ENCODE results near the gene ATXN10.

ATXN10 gene

GRCh38 chr22:45879552-45879949, 207.9 kb downstream of the ATXN10 start:
- Histone ChIP-seq H3K9me3 (ENCODE audit: low read length) (no peaks in the 10 kb centered on the region), H3K4me3 (ENCODE audit: low read depth in 1 of 2, low read length in 2 of 2) (no peak overlapping the region), H3K36me3 (ENCODE audit: insufficient read depth, low read length) (no peaks in the 10 kb centered on the region), H3K9ac (ENCODE audit: low read length) (no peak overlapping the region), H3K27me3 (ENCODE audit: control insufficient read depth in 1 of 2, insufficient read depth in 2 of 2, low read length in 2 of 2) (peaks cover 4 to 53% of the 10 kb centered on the region in 2 donors), H3K27ac (ENCODE audit: low read depth, low read length) (no peak overlapping the region), H3K4me1 (ENCODE audit: insufficient read depth, low read length) (no peaks in the 10 kb centered on the region)

- peaks cover 4 to 56% of the 10 kb centered on the region in 2 donors for H3K27me3 ChIP-seq (ENCODE audit: control insufficient read depth in 1 of 2, insufficient read depth in 2 of 2, low read length in 2 of 2)
- H3K36me3 ChIP-seq (ENCODE audit: insufficient read depth, low read length): no peaks in the 10 kb centered on the region
- no peaks in the 10 kb centered on the region for H3K4me1 ChIP-seq (ENCODE audit: insufficient read depth, low read length)
- H3K27ac ChIP-seq (ENCODE audit: low read depth, low read length): no peak overlapping the region
- H3K4me3 ChIP-seq (ENCODE audit: low read depth in 1 of 2, low read length in 2 of 2): no peak overlapping the region
- H3K9ac ChIP-seq (ENCODE audit: low read length): no peak overlapping the region
- H3K9me3 ChIP-seq (ENCODE audit: low read length): no peaks in the 10 kb centered on the region
These were observed 208.6 kb downstream of the ATXN10 start for GRCh38 chr22:45880091-45880715.

GRCh38 chr22:45880716-45881523, 209.3 kb downstream of the ATXN10 start:
- Histone ChIP-seq H3K4me3 (ENCODE audit: low read depth in 1 of 2, low read length in 2 of 2) (no peak overlapping the region), H3K4me1 (ENCODE audit: insufficient read depth, low read length) (no peaks in the 10 kb centered on the region), H3K9me3 (ENCODE audit: low read length) (no peaks in the 10 kb centered on the region), H3K27me3 (ENCODE audit: control insufficient read depth in 1 of 2, insufficient read depth in 2 of 2, low read length in 2 of 2) (peaks cover 4 to 60% of the 10 kb centered on the region in 2 donors), H3K36me3 (ENCODE audit: insufficient read depth, low read length) (no peaks in the 10 kb centered on the region), H3K9ac (ENCODE audit: low read length) (no peak overlapping the region), H3K27ac (ENCODE audit: low read depth, low read length) (no peak overlapping the region)

- Histone ChIP-seq H3K9me3 (ENCODE audit: low read length) (no peaks in the 10 kb centered on the region), H3K27me3 (ENCODE audit: control insufficient read depth in 1 of 2, insufficient read depth in 2 of 2, low read length in 2 of 2) (peaks cover 4 to 59% of the 10 kb centered on the region in 2 donors), H3K27ac (ENCODE audit: low read depth, low read length) (no peak overlapping the region), H3K4me3 (ENCODE audit: low read depth in 1 of 2, low read length in 2 of 2) (no peak overlapping the region), H3K4me1 (ENCODE audit: insufficient read depth, low read length) (no peaks in the 10 kb centered on the region), H3K36me3 (ENCODE audit: insufficient read depth, low read length) (no peaks in the 10 kb centered on the region), H3K9ac (ENCODE audit: low read length) (no peak overlapping the region)
These were observed 209.9 kb downstream of the ATXN10 start for GRCh38 chr22:45881524-45881875.

- Histone ChIP-seq H3K27me3 (ENCODE audit: control insufficient read depth in 1 of 2, insufficient read depth in 2 of 2, low read length in 2 of 2) (peaks cover 4 to 43% of the 10 kb centered on the region in 2 donors), H3K4me1 (ENCODE audit: insufficient read depth, low read length) (no peaks in the 10 kb centered on the region), H3K27ac (ENCODE audit: low read depth, low read length) (no peak overlapping the region), H3K4me3 (ENCODE audit: low read depth in 1 of 2, low read length in 2 of 2) (no peak overlapping the region), H3K36me3 (ENCODE audit: insufficient read depth, low read length) (no peaks in the 10 kb centered on the region), H3K9ac (ENCODE audit: low read length) (no peak overlapping the region), H3K9me3 (ENCODE audit: low read length) (no peaks in the 10 kb centered on the region)
These were observed 211.5 kb downstream of the ATXN10 start for GRCh38 chr22:45882881-45883810.

GRCh38 chr22:45883811-45884170, 212.2 kb downstream of the ATXN10 start:
- H3K9ac ChIP-seq (ENCODE audit: low read length): no peak overlapping the region
- no peaks in the 10 kb centered on the region for H3K9me3 ChIP-seq (ENCODE audit: low read length)
- H3K4me3 ChIP-seq (ENCODE audit: low read depth in 1 of 2, low read length in 2 of 2): no peak overlapping the region
- peaks cover 4 to 39% of the 10 kb centered on the region in 2 donors for H3K27me3 ChIP-seq (ENCODE audit: control insufficient read depth in 1 of 2, insufficient read depth in 2 of 2, low read length in 2 of 2)
- no peaks in the 10 kb centered on the region for H3K4me1 ChIP-seq (ENCODE audit: insufficient read depth, low read length)
- no peaks in the 10 kb centered on the region for H3K36me3 ChIP-seq (ENCODE audit: insufficient read depth, low read length)
- H3K27ac ChIP-seq (ENCODE audit: low read depth, low read length): no peak overlapping the region

- peaks cover 4 to 43% of the 10 kb centered on the region in 2 donors for H3K27me3 ChIP-seq (ENCODE audit: control insufficient read depth in 1 of 2, insufficient read depth in 2 of 2, low read length in 2 of 2)
- H3K36me3 ChIP-seq (ENCODE audit: insufficient read depth, low read length): no peaks in the 10 kb centered on the region
- H3K4me3 ChIP-seq (ENCODE audit: low read depth in 1 of 2, low read length in 2 of 2): no peak overlapping the region
- no peak overlapping the region for H3K27ac ChIP-seq (ENCODE audit: low read depth, low read length)
- H3K4me1 ChIP-seq (ENCODE audit: insufficient read depth, low read length): no peaks in the 10 kb centered on the region
- H3K9ac ChIP-seq (ENCODE audit: low read length): no peak overlapping the region
- H3K9me3 ChIP-seq (ENCODE audit: low read length): no peaks in the 10 kb centered on the region
These were observed 212.8 kb downstream of the ATXN10 start for GRCh38 chr22:45884201-45885062.

GRCh38 chr22:45885171-45885840, 213.7 kb downstream of the ATXN10 start:
- Histone ChIP-seq H3K36me3 (ENCODE audit: insufficient read depth, low read length) (no peaks in the 10 kb centered on the region), H3K4me1 (ENCODE audit: insufficient read depth, low read length) (no peaks in the 10 kb centered on the region), H3K9ac (ENCODE audit: low read length) (no peak overlapping the region), H3K27me3 (ENCODE audit: control insufficient read depth in 1 of 2, insufficient read depth in 2 of 2, low read length in 2 of 2) (peaks cover 4 to 48% of the 10 kb centered on the region in 2 donors), H3K4me3 (ENCODE audit: low read depth in 1 of 2, low read length in 2 of 2) (no peak overlapping the region), H3K27ac (ENCODE audit: low read depth, low read length) (no peak overlapping the region), H3K9me3 (ENCODE audit: low read length) (no peaks in the 10 kb centered on the region)

GRCh38 chr22:45885941-45886395, 214.3 kb downstream of the ATXN10 start:
- Histone ChIP-seq H3K4me3 (ENCODE audit: low read depth in 1 of 2, low read length in 2 of 2) (no peak overlapping the region), H3K27ac (ENCODE audit: low read depth, low read length) (no peak overlapping the region), H3K9me3 (ENCODE audit: low read length) (no peaks in the 10 kb centered on the region), H3K27me3 (ENCODE audit: control insufficient read depth in 1 of 2, insufficient read depth in 2 of 2, low read length in 2 of 2) (peaks cover 4 to 43% of the 10 kb centered on the region in 2 donors), H3K36me3 (ENCODE audit: insufficient read depth, low read length) (no peaks in the 10 kb centered on the region), H3K9ac (ENCODE audit: low read length) (no peak overlapping the region), H3K4me1 (ENCODE audit: insufficient read depth, low read length) (no peaks in the 10 kb centered on the region)

GRCh38 chr22:45886540-45886939, 214.9 kb downstream of the ATXN10 start:
- no peak overlapping the region for H3K4me3 ChIP-seq (ENCODE audit: low read depth in 1 of 2, low read length in 2 of 2)
- H3K36me3 ChIP-seq (ENCODE audit: insufficient read depth, low read length): no peaks in the 10 kb centered on the region
- peaks cover under 1 to 42% of the 10 kb centered on the region in 2 donors for H3K27me3 ChIP-seq (ENCODE audit: control insufficient read depth in 1 of 2, insufficient read depth in 2 of 2, low read length in 2 of 2)
- no peak overlapping the region for H3K9ac ChIP-seq (ENCODE audit: low read length)
- H3K4me1 ChIP-seq (ENCODE audit: insufficient read depth, low read length): no peaks in the 10 kb centered on the region
- H3K27ac ChIP-seq (ENCODE audit: low read depth, low read length): no peak overlapping the region
- no peaks in the 10 kb centered on the region for H3K9me3 ChIP-seq (ENCODE audit: low read length)
